ENCODE data around the gene SNRPN. TPM values are rescaled to one million over a fixed set of nuclear protein-coding genes. Genes with fewer than 3 reads are reported as not detected.
A peak's percentile ranks its signal among the peaks of the same experiment; 100 is the strongest.
"Not testable (repeated sequence)": the region's sequence is repeated elsewhere in the genome, so short reads cannot be mapped to it uniquely, and the experiment has no call there.

SNRPN gene
- total and polyA plus RNA-seq, 7 donors, result 65.4 to 240 (median 108) TPM

DNA sequence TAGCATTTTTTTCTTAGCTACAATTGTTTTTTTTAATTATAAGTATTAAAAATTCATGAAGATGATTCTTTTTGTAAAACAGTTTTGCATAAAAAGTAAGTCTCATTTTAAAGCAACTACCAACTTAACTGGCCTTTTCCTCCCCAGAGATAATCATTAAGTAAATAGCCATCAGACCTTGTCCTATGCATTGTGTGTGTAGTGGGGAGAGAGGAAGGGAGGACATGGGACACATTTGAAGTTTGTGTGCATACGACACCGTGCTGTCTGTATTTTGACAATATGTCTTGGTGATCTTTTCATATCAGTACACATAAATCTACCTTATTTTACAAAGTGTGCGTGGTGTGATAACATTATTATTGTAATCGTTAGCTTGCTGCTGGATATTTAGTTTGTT is 8.1 kb downstream of the SNRPN start:
- Histone ChIP-seq H3K36me3 (ENCODE audit: insufficient read depth in 1 of 2, low read depth in 1 of 2) (peaks cover 0 to 41% of the 10 kb centered on the region in 2 donors), H3K27ac (no peak overlapping the region), H3K27me3 (ENCODE audit: insufficient read depth in 3 of 3, low read length in 2 of 3) (no peaks in the 10 kb centered on the region), H3K9me3 (no peaks in the 10 kb centered on the region), H3K4me1 (no peaks in the 10 kb centered on the region), H3K4me3 (no peak overlapping the region)
- ATAC-seq, result no peak
- DNase-seq, result no peak
- TF ChIP-seq, protein P1, sequence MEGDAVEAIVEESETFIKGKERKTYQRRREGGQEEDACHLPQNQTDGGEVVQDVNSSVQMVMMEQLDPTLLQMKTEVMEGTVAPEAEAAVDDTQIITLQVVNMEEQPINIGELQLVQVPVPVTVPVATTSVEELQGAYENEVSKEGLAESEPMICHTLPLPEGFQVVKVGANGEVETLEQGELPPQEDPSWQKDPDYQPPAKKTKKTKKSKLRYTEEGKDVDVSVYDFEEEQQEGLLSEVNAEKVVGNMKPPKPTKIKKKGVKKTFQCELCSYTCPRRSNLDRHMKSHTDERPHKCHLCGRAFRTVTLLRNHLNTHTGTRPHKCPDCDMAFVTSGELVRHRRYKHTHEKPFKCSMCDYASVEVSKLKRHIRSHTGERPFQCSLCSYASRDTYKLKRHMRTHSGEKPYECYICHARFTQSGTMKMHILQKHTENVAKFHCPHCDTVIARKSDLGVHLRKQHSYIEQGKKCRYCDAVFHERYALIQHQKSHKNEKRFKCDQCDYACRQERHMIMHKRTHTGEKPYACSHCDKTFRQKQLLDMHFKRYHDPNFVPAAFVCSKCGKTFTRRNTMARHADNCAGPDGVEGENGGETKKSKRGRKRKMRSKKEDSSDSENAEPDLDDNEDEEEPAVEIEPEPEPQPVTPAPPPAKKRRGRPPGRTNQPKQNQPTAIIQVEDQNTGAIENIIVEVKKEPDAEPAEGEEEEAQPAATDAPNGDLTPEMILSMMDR (IDR thresholded peaks at IDR 0.05), result no peak
- intact Hi-C loops (cut with DNase I), result no loop called here
- WGBS, 3 donors, result 91 to 95% (median 93%) methylated on average over 4 of the region's 4 CpGs

DNA sequence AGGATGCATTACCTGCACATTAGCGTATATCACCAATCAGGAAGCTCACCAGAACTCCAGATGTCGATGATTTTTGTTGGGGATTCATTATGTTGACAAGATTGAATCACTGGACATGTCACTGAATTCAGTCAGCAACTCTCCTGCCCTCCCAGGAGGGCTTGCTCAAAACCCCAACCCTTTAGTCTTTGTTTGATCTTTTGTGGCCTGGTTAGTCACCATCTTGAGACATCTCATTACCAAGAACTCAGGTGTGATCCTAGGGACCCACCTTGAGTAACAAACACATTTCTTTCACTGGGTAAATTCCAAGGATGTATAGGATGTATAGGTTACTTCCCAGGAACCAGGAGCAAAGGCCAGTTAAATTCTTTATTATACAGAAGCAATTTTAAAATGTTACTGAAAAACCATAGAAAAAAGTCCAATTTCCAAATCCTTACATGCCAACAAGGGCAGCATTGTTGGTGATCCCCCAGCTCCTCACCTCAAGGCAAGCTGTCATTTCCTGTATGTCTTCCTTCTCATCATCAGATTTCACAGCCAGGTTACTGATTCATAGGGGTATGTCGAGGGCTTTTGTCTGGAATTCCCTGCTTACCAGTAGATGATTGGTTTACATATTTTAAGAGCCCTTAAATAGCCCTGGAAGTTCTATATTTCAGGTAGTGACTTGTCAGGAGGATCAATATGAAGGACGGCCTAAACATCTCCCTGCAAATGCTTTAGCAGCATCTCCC is 11.7 kb downstream of the SNRPN start:
- TF ChIP-seq, protein P1 (IDR thresholded peaks at IDR 0.05), result no peak
- H3K27me3 ChIP-seq (ENCODE audit: insufficient read depth in 3 of 3, low read length in 2 of 3), result no peaks in the 10 kb centered on the region
- DNase-seq, result no peak
- WGBS, 3 donors, result 68 to 78% (median 70%) methylated on average over 4 of the region's 4 CpGs
- peaks cover 0 to 74% of the 10 kb centered on the region in 2 donors for H3K36me3 ChIP-seq (ENCODE audit: insufficient read depth in 1 of 2, low read depth in 1 of 2)
- no peaks in the 10 kb centered on the region for H3K9me3 ChIP-seq
- H3K4me1 ChIP-seq, result no peaks in the 10 kb centered on the region
- H3K27ac ChIP-seq, result no peak overlapping the region
- intact Hi-C loops (cut with DNase I), result no loop called here
- ATAC-seq, result no peak
- H3K4me3 ChIP-seq, result no peak overlapping the region

DNA sequence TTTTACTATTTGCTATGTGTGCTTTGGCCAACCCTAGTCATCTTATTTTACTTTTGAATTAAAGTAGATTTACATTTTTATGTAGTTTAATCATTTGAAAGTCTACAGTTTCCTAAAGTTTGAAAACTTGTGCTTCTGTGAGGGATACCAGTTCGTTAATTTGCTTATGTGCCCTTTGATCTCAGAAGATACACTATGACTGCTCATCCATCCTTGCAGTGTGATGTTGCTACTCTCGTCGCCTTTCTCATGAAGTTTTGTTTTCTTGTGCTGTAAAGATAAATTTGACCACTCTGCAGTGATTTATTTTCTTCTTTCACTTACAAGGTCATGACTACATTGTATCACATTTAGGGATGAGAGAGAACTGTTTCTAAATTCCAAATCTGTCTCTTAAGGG is 16.3 kb downstream of the SNRPN start:
- ATAC-seq (no peak), DNase-seq (no peak)
- TF ChIP-seq, protein P1 (IDR thresholded peaks at IDR 0.05), result no peak
- no peak overlapping the region for H3K27ac ChIP-seq
- no peak overlapping the region for H3K4me3 ChIP-seq
- intact Hi-C loops (cut with DNase I), result no loop called here
- H3K27me3 ChIP-seq (ENCODE audit: insufficient read depth in 3 of 3, low read length in 2 of 3), result no peaks in the 10 kb centered on the region
- H3K4me1 ChIP-seq, result no peaks in the 10 kb centered on the region
- WGBS, 3 donors, result 74 to 82% (median 77%) methylated on average over 3 of the region's 3 CpGs
- H3K9me3 ChIP-seq, result no peaks in the 10 kb centered on the region
- H3K36me3 ChIP-seq (ENCODE audit: insufficient read depth in 1 of 2, low read depth in 1 of 2), result peaks cover 0 to 83% of the 10 kb centered on the region in 2 donors

DNA sequence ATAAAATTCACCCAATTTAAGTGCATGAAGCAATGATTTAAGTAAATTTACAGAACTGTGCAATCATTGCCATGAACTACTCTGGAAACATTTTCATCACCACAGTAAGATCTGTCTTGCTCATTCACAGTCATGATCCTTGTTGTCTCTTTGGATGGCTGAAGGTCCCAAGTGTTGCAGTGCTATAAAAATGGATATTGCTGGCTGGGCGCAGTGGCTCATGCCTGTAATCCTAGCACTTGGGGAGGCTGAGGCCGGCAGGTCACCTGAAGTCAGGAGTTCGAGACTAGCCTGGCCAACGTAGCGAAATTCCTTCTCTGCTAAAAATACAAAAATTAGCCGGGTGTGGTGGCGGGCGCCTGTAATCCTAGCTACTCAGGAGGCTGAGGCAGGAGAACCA is 17.0 kb downstream of the SNRPN start:
- Histone ChIP-seq H3K9me3 (no peaks in the 10 kb centered on the region), H3K4me3 (no peak overlapping the region), H3K27ac (no peak overlapping the region), H3K27me3 (ENCODE audit: insufficient read depth in 3 of 3, low read length in 2 of 3) (no peaks in the 10 kb centered on the region), H3K4me1 (no peaks in the 10 kb centered on the region), H3K36me3 (ENCODE audit: insufficient read depth in 1 of 2, low read depth in 1 of 2) (peaks cover 0 to 83% of the 10 kb centered on the region in 2 donors)
- DNase-seq (no peak), ATAC-seq (peak in 1 of 4 donors; percentile 34)
- intact Hi-C loops (cut with DNase I), result no loop called here
- TF ChIP-seq, protein P1 (IDR thresholded peaks at IDR 0.05), result no peak
- WGBS, 3 donors, result 82 to 87% (median 86%) methylated on average over 8 of the region's 8 CpGs

GRCh38 chr15:24972707-24973106 is 17.9 kb downstream of the SNRPN start:
- H3K4me1 ChIP-seq; H3K4me3 ChIP-seq; H3K27ac ChIP-seq; H3K27me3 ChIP-seq (ENCODE audit: insufficient read depth in 3 of 3, low read length in 2 of 3); intact Hi-C loops (cut with DNase I); H3K9me3 ChIP-seq; DNase-seq; ATAC-seq: not testable (repeated sequence)
- 90 to 98% (median 95%) methylated on average over 5 of the region's 5 CpGs for WGBS, 3 donors
- peaks cover 0 to 83% of the 10 kb centered on the region in 2 donors for H3K36me3 ChIP-seq (ENCODE audit: insufficient read depth in 1 of 2, low read depth in 1 of 2)

Measured in psoas muscle (tissue), 8 donors.